Measurements from ENCODE around the gene ERV3-1.
"Not testable (repeated sequence)": the region's sequence is repeated elsewhere in the genome, so short reads cannot be mapped to it uniquely, and the experiment has no call there.

ERV3-1 gene

DNA sequence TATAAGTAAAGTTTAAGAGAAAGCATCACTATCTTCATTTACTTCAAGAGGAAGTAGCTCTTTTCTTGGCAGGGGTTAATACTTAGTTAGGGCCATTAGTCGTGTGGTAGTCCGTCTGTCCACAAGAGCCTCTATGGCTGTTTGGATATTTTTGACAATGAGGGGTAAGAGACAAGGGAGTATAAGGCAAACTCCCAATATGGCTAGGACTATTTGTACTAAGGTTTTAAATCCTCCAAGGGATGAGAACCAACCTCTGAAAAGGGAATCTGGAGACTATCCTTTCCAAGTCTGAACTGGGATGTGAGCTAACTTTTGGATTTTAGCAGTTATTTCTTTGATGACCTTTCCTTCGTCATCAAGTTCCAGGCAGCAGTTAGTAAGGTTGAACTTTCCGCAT lies 15.6 kb downstream of the ERV3-1 start, which contains the start of gene ZNF117:
TSS of gene ZNF117 (minus strand) at position 101 of the 400 bp plus-strand sequence.
- DNase-seq (ENCODE audit: low read depth, low spot score): no peak
- TF ChIP-seq, protein P1, sequence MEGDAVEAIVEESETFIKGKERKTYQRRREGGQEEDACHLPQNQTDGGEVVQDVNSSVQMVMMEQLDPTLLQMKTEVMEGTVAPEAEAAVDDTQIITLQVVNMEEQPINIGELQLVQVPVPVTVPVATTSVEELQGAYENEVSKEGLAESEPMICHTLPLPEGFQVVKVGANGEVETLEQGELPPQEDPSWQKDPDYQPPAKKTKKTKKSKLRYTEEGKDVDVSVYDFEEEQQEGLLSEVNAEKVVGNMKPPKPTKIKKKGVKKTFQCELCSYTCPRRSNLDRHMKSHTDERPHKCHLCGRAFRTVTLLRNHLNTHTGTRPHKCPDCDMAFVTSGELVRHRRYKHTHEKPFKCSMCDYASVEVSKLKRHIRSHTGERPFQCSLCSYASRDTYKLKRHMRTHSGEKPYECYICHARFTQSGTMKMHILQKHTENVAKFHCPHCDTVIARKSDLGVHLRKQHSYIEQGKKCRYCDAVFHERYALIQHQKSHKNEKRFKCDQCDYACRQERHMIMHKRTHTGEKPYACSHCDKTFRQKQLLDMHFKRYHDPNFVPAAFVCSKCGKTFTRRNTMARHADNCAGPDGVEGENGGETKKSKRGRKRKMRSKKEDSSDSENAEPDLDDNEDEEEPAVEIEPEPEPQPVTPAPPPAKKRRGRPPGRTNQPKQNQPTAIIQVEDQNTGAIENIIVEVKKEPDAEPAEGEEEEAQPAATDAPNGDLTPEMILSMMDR (IDR thresholded peaks at IDR 0.05; ENCODE audit: low read depth, low read length): no peak
- in situ Hi-C loops (cut with HindIII; ENCODE audit: low sequenced_read_pairs): no loop called here
- no peak within 1 kb of the TSS for H3K4me3 ChIP-seq (ENCODE audit: low read depth, low read length)

DNA sequence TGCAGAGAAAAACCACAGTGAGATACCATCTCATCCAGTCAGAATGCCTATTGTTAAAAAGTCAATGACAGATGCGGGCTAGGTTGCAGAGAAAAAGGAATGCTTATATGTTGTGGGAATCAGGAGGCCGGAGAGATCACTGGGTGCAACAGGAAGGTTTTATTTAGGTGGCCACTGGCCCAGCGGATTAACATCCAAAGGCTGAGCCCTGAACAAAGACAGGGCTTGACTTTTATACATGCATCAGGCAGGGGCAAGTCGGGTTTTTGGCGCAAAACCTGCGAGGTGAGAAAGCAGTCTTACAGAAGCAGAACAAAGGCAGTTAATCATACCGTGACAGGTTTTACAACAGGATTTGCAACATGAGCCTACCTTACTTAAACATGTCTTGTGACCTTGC lies 16.3 kb downstream of the ERV3-1 start:
- in situ Hi-C loops (cut with HindIII; ENCODE audit: low sequenced_read_pairs): no loop called here
- H3K4me3 ChIP-seq (ENCODE audit: low read depth, low read length): no peak overlapping the region
- no peak for DNase-seq (ENCODE audit: low read depth, low spot score)
- TF ChIP-seq, protein P1 (IDR thresholded peaks at IDR 0.05; ENCODE audit: low read depth, low read length): no peak

DNA sequence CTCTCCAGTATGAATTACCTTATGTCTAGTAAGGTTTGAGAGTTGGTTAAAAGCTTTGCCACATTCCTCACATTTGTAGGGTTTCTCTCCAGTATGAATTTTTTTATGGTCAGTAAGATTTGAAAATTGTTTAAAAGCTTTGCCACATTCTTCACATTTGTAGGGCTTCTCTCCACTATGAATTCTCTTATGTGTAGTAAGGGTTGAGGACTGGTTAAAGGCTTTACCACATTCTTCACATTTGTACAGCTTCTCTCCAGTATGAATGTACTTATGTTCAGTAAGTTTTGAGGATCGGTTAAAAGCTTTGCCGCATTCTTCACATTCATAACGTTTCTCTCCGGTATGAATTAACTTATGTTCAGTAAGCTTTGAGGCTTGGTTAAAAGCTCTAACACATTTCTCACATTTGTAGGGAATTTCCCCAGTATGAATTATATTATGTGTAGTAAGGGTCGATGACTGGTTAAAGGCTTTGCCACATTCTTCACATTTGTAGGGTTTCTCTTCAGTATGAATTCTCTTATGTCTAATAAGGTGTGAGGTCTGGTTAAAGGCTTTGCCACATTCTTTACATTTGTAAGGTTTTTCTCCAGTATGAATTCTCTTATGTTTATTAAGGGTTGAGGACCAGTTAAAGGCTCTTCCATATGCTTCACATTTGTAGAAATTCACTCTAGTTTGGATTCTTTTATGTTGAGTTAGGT lies 27.8 kb downstream of the ERV3-1 start:
- in situ Hi-C loops (cut with HindIII; ENCODE audit: low sequenced_read_pairs): no loop called here
- H3K4me3 ChIP-seq (ENCODE audit: low read depth, low read length): no peak overlapping the region
- DNase-seq (ENCODE audit: low read depth, low spot score): no peak
- TF ChIP-seq, protein P1 (IDR thresholded peaks at IDR 0.05; ENCODE audit: low read depth, low read length): no peak

DNA sequence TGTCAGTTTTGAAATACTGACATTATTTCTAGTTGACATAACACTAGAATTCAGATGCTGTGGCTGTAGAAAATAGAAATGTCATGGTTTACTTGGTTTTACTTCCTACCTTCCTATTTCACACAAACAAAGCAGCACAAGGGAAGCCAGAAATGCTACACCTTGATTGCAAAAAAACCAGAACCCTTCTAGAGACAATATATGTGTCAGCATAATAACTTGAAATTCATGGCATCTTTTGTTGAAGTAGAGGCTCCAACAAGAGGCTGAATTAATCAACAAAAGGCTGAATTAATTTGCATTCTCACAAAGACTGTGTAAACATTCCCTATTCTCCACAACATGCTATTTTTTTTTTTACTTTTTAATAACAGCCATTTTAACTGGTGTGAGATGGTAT lies 40.9 kb downstream of the ERV3-1 start:
- TF ChIP-seq, protein P1 (IDR thresholded peaks at IDR 0.05; ENCODE audit: low read depth, low read length): no peak
- DNase-seq (ENCODE audit: low read depth, low spot score): no peak

DNA sequence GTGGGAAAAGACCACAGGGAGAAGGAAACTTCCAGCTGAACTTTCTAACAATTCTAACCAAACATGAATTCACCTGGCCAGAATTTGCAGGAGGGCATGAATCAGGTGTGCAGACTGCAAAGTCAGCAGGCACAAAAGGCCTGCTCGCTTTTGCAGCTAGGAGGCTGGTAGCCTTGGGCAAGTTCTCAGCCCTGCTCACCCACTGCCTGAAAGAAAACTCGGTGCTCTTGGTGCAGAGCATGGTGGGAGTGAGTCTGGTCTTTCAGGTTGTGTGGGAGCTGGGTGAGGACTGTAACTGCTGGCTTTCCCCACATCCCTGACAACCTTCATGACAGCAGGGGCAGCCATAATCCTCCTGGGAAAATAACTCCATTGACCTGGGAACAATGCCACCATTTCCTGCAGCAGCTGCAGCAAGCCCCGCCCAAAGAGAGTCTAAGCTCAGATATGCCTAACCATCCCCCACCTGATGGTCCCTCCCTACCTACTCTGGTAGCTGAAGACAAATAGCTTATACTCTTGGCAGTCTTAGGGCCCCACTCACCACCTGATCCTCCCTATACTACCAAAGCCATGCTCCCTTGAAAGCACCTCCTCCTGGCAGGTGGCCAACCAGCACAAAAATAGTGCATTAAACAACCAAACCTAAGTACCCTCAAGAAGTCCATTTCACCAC lies 47.3 kb downstream of the ERV3-1 start:
- H3K4me3 ChIP-seq (ENCODE audit: low read depth, low read length): no peak overlapping the region
- in situ Hi-C loops (cut with HindIII; ENCODE audit: low sequenced_read_pairs): no loop called here
- TF ChIP-seq, protein P1 (IDR thresholded peaks at IDR 0.05; ENCODE audit: low read depth, low read length): no peak
- no peak for DNase-seq (ENCODE audit: low read depth, low spot score)

More for the DNA sequence above, 40.9 kb downstream of the ERV3-1 start:
- in situ Hi-C loops (cut with HindIII; ENCODE audit: low sequenced_read_pairs): no loop called here
- no peak overlapping the region for H3K4me3 ChIP-seq (ENCODE audit: low read depth, low read length)

DNA sequence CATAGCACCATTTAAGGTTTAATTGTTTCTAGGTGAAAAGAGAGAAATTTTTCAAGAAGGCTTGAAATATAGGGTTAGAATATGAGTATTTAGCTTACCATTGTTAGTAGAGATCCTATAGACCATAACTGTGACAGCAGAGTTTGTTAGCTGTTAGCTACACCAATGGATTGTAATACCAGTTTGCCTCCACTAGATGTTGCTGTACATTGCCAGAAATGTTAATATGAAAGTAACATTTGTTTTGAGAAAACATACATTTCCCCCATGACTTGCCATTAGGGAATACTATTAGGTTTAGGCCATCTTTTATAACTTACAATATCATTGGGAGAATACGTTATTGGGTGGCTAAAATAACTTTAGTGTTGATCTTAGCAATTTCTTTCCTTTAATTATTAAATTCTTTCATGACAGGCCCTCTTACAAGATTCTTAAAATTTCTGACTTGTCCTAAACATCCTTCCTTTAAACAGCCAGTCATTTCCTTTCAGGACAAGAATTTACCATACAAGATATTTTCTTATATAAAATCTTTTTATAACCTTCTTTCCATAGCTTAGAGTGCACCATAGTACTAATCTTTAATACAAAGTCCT lies 55.1 kb downstream of the ERV3-1 start:
- TF ChIP-seq, protein P1 (IDR thresholded peaks at IDR 0.05; ENCODE audit: low read depth, low read length): peak; percentile 72
- peak; percentile 54 for DNase-seq (ENCODE audit: low read depth, low spot score)
- H3K4me3 ChIP-seq (ENCODE audit: low read depth, low read length): no peak overlapping the region
- in situ Hi-C loops (cut with HindIII; ENCODE audit: low sequenced_read_pairs): no loop called here

DNA sequence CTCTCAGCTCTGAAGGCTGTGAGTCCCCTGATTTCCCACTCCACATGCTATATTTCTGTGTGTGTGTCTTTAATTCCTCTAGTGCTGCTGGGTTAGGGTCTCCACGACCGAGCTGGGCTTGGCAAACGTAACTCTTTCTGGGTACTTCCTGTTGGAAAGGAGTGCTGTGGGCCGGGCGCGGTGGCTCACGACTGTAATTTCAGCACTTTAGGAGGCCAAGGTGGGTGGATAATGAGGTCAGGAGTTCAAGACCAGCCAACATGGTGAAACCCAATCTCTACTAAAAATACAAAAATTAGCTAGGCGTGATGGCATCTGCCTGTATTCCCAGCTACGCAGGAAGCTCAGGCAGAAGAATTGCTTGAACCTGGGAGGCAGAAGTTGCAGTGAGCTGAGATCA lies 55.8 kb downstream of the ERV3-1 start:
- DNase-seq (ENCODE audit: low read depth, low spot score); in situ Hi-C loops (cut with HindIII; ENCODE audit: low sequenced_read_pairs); H3K4me3 ChIP-seq (ENCODE audit: low read depth, low read length): not testable (repeated sequence)

DNA sequence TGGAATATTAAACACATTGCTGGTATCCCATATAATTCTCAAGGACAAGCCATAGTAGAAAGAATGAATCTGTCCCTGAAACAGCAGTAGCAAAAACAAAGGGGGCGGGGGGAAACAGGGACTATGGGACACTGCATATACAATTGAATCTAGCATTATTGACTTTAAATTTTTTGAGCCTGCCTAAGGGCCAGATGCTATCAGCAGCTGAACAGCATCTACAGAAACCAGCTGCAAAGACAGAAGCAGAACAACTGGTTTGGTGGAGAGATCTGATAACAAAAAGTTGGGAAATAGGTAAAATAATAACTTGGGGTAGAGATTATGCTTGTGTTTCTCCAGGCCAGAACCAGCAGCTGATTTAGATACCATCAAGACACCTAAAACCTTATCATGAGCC lies 57.7 kb downstream of the ERV3-1 start:
- H3K4me3 ChIP-seq (ENCODE audit: low read depth, low read length); DNase-seq (ENCODE audit: low read depth, low spot score); in situ Hi-C loops (cut with HindIII; ENCODE audit: low sequenced_read_pairs): not testable (repeated sequence)

All from astrocyte of the spinal cord (primary cell).